ENCODE data around the gene NEDD4.

GRCh38 chr15:55917881-55918296 is 75.5 kb downstream of the NEDD4 start:
- TF ChIP-seq CTCF (IDR thresholded peaks at IDR 0.05) (peak in 1 of 3 experiments; percentile 50), POLR2A (IDR thresholded peaks at IDR 0.05) (no peak)

All from testis (tissue), 2 donors.